Neural cell (in vitro differentiated cells): ENCODE results near the gene PTCH2. TPM values are rescaled to one million over a fixed set of nuclear protein-coding genes. Genes with fewer than 3 reads are reported as not detected.

Experiments
- H2AFZ ChIP-seq: fragments of 200-600, 300-800 bp; sonication (generic), shearing (Covaris generic); 2 replicates; pipeline ENCODE4 v1.6.0; 2014; ENCODE audit warnings: low read depth, mild to moderate bottlenecking, antibody characterized with exemption, low read length, moderate library complexity
- H3F3A ChIP-seq: fragments of 200-600 bp; shearing (Covaris generic); 2 replicates; pipeline ENCODE4 v1.6.1; 2016; ENCODE audit warnings: mild to moderate bottlenecking, moderate library complexity, mixed read lengths, antibody characterized with exemption, low read length; ENCODE audit not compliant: insufficient read depth, poor library complexity, severe bottlenecking
- H3K27ac ChIP-seq: fragments of 200-600, 300-800 bp; sonication (generic), shearing (Covaris generic); 2 replicates; pipeline ENCODE4 v1.5.1; 2014; ENCODE audit warnings: mild to moderate bottlenecking, low read length, moderate library complexity
- H3K27me3 ChIP-seq: fragments of 300-800, 200-600 bp; sonication (generic), shearing (Covaris generic); 2 replicates; pipeline ENCODE4 v1.6.0; 2014; ENCODE audit warnings: mild to moderate bottlenecking, low read depth, low read length, moderate library complexity; ENCODE audit not compliant: insufficient read depth
- H3K36me3 ChIP-seq: fragments of 300-800, 200-600 bp; sonication (generic), shearing (Covaris generic); 2 replicates; pipeline ENCODE4 v1.5.1; 2014; ENCODE audit warnings: mild to moderate bottlenecking, antibody characterized with exemption, low read length, moderate library complexity; ENCODE audit not compliant: insufficient read depth
- H3K4me2 ChIP-seq: fragments of 300-800, 200-600 bp; sonication (generic), shearing (Covaris generic); 2 replicates; pipeline ENCODE4 v1.6.0; 2014; ENCODE audit warnings: mild to moderate bottlenecking, low read length
- H3K4me3 ChIP-seq: fragments of 300-800, 200-600 bp; sonication (generic), shearing (Covaris generic); 2 replicates; pipeline ENCODE4 v1.5.1; 2014; ENCODE audit warnings: mild to moderate bottlenecking, low read length, moderate library complexity
- H3K79me2 ChIP-seq: fragments of 200-600 bp; shearing (Covaris generic); replicated peaks from 2 replicates; pipeline ENCODE4 v1.6.0; 2014; ENCODE audit warnings: mild to moderate bottlenecking, low read length, moderate library complexity; ENCODE audit not compliant: insufficient read depth
- H3K9ac ChIP-seq: fragments of 300-800, 200-600 bp; sonication (generic), shearing (Covaris generic); 2 replicates; pipeline ENCODE4 v1.6.1; 2016; ENCODE audit warnings: mild to moderate bottlenecking, low read length, mixed read lengths
- H3K9me2 ChIP-seq: fragments of 200-600 bp; shearing (Covaris generic); 2 replicates; pipeline ENCODE4 v1.6.1; 2016; ENCODE audit warnings: mild to moderate bottlenecking, low read length, mixed read lengths; ENCODE audit not compliant: insufficient read depth
- H3K9me3 ChIP-seq: fragments of 200-600, 300-800 bp; sonication (generic), shearing (Covaris generic); 2 replicates; pipeline ENCODE4 v1.6.1; 2016; ENCODE audit warnings: mild to moderate bottlenecking, mixed run types, low read length, moderate library complexity, mixed read lengths
- H4K20me1 ChIP-seq: fragments of 200-600 bp; shearing (Covaris generic); 2 replicates; pipeline ENCODE4 v1.6.1; 2016; ENCODE audit warnings: mild to moderate bottlenecking, mixed run types; ENCODE audit not compliant: insufficient read depth
- EP300 ChIP-seq: fragments of 450-650 bp; conservative IDR thresholded peaks from 2 replicates; pipeline ENCODE4 v1.6.1; 2014; ENCODE audit warnings: antibody characterized with exemption, mild to moderate bottlenecking, moderate library complexity; ENCODE audit not compliant: poor library complexity, severe bottlenecking
- EZH2 ChIP-seq: fragments of 200-600, 300-800 bp; shearing (Covaris generic), sonication (generic); IDR thresholded peaks from 2 replicates; pipeline ENCODE4 v1.6.1; 2014; ENCODE audit warnings: antibody characterized with exemption, low read length, borderline replicate concordance, mild to moderate bottlenecking; ENCODE audit not compliant: insufficient read depth, poor library complexity, severe bottlenecking
- MXI1 ChIP-seq: fragments of 450-650 bp; conservative IDR thresholded peaks from 2 replicates; pipeline ENCODE4 v1.6.1; 2014; ENCODE audit warnings: antibody characterized with exemption, mild to moderate bottlenecking; ENCODE audit not compliant: poor library complexity, severe bottlenecking
- POLR2AphosphoS5 ChIP-seq: IDR thresholded peaks from 2 replicates; pipeline ENCODE4 v1.6.1; 2012
- RAD21 ChIP-seq: fragments of 450-650 bp; conservative IDR thresholded peaks from 2 replicates; pipeline ENCODE4 v1.6.1; 2014; ENCODE audit warnings: antibody characterized with exemption, mild to moderate bottlenecking, moderate library complexity
- SMC3 ChIP-seq: fragments of 450-650 bp; conservative IDR thresholded peaks from 2 replicates; pipeline ENCODE4 v1.6.1; 2014; ENCODE audit warnings: antibody characterized with exemption, mild to moderate bottlenecking, moderate library complexity; ENCODE audit not compliant: poor library complexity
- TAF1 ChIP-seq: IDR thresholded peaks from 2 replicates; pipeline ENCODE4 v1.6.1; 2012; ENCODE audit warnings: low read depth
- polyA plus RNA-seq: library from polyadenylated mRNA; depleted of rRNA; stranded (reverse); fragments of >200 nt; gene quantifications from 2 replicates; pipeline ENCODE4 v1.2.3, GENCODE V29; 2014
- TF ChIP-seq, protein P1 (sequence below): IDR thresholded peaks from 2 replicates; pipeline ENCODE4 v1.6.1; 2012; ENCODE audit warnings: borderline replicate concordance
- TF ChIP-seq, protein P2 (sequence below): fragments of 450-650 bp; IDR thresholded peaks from 2 replicates; pipeline ENCODE4 v1.5.1; 2014; ENCODE audit warnings: antibody characterized with exemption, mild to moderate bottlenecking, moderate library complexity; ENCODE audit not compliant: poor library complexity, severe bottlenecking

The PTCH2 gene
- polyA plus RNA-seq, 1 donor from 2014 or later = 1.3 TPM

DNA sequence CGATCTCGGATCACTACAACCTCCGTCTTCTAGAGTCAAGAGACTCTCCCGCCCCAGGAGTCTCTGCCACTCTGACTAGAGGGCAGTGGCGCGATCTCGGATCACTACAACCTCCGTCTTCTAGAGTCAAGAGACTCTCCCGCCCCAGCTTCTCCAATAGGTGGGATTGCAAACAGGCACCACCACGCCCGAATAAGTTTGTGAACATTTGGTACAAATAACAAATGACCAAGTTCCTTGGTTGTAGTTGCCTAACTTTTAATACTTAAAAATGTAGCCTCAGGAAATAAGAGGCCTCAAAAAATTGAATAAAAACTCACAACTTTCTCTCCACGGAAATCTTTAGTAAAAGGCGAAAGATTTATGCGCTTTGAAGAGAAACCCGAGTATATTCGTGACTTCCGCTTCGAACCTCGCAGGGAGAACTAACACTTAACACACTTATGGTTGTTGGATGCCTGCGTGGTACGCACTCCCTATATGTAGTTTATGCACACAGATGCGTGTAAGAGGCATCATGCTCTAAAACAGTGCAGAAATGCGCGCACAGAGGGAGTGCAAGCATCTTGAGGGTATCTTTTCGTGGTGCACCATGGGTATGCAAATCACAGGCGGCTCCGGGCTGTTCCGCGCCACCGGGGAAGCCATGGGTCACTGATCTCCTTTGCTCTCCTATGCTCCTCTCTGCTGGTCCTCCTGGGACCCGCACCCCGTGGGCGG, 23.3 kb downstream of the PTCH2 start:
- H3K4me2 ChIP-seq = no peak overlapping the region
- H2AFZ ChIP-seq = no peak overlapping the region
- no peak overlapping the region for H3K27ac ChIP-seq
- H3K9ac ChIP-seq = no peak overlapping the region
- H3F3A ChIP-seq = no peaks in the 10 kb centered on the region
- no peak overlapping the region for H3K4me3 ChIP-seq
- peaks cover 2% of the 10 kb centered on the region for H3K9me3 ChIP-seq
- TF ChIP-seq EZH2 (no peak), POLR2AphosphoS5 (no peak)
- H3K27me3 ChIP-seq = peaks cover 15% of the 10 kb centered on the region
- H3K9me2 ChIP-seq = no peaks in the 10 kb centered on the region
- no peaks in the 10 kb centered on the region for H4K20me1 ChIP-seq
- H3K79me2 ChIP-seq = no peaks in the 10 kb centered on the region
- no peaks in the 10 kb centered on the region for H3K36me3 ChIP-seq

DNA sequence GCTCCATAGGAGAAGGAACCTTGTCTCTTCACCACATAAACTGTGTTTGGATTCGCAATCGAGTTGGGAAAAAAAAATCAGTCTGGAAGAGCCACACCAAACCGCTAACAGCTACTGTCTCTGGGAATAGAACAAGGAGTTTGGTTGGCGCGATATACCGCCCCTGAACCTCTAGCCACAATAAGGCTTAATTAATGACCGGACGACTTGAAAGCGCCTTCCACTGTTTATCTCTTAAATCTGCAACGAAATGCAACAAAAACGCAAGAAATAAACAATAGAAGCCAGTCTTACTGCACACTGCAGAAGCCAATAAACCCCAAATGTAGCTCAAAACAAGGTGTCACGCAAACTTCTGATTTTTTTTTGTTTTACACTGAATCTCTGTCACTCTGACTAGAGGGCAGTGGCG, 23.9 kb downstream of the PTCH2 start:
- no peaks in the 10 kb centered on the region for H4K20me1 ChIP-seq
- no peak overlapping the region for H2AFZ ChIP-seq

More for the DNA sequence above, 23.9 kb downstream of the PTCH2 start:
- H3K4me3 ChIP-seq = no peak overlapping the region
- no peaks in the 10 kb centered on the region for H3K79me2 ChIP-seq
- H3K27ac ChIP-seq = no peak overlapping the region
- peaks cover 2% of the 10 kb centered on the region for H3K9me3 ChIP-seq
- H3K36me3 ChIP-seq = no peaks in the 10 kb centered on the region
- H3K27me3 ChIP-seq = peaks cover 15% of the 10 kb centered on the region
- TF ChIP-seq POLR2AphosphoS5 = no peak
- no peak for TF ChIP-seq SMC3
- TF ChIP-seq EZH2 = no peak
- TF ChIP-seq EP300 = no peak
- no peak for TF ChIP-seq TAF1
- TF ChIP-seq, protein P1, sequence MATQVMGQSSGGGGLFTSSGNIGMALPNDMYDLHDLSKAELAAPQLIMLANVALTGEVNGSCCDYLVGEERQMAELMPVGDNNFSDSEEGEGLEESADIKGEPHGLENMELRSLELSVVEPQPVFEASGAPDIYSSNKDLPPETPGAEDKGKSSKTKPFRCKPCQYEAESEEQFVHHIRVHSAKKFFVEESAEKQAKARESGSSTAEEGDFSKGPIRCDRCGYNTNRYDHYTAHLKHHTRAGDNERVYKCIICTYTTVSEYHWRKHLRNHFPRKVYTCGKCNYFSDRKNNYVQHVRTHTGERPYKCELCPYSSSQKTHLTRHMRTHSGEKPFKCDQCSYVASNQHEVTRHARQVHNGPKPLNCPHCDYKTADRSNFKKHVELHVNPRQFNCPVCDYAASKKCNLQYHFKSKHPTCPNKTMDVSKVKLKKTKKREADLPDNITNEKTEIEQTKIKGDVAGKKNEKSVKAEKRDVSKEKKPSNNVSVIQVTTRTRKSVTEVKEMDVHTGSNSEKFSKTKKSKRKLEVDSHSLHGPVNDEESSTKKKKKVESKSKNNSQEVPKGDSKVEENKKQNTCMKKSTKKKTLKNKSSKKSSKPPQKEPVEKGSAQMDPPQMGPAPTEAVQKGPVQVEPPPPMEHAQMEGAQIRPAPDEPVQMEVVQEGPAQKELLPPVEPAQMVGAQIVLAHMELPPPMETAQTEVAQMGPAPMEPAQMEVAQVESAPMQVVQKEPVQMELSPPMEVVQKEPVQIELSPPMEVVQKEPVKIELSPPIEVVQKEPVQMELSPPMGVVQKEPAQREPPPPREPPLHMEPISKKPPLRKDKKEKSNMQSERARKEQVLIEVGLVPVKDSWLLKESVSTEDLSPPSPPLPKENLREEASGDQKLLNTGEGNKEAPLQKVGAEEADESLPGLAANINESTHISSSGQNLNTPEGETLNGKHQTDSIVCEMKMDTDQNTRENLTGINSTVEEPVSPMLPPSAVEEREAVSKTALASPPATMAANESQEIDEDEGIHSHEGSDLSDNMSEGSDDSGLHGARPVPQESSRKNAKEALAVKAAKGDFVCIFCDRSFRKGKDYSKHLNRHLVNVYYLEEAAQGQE = no peak
- TF ChIP-seq, protein P2, sequence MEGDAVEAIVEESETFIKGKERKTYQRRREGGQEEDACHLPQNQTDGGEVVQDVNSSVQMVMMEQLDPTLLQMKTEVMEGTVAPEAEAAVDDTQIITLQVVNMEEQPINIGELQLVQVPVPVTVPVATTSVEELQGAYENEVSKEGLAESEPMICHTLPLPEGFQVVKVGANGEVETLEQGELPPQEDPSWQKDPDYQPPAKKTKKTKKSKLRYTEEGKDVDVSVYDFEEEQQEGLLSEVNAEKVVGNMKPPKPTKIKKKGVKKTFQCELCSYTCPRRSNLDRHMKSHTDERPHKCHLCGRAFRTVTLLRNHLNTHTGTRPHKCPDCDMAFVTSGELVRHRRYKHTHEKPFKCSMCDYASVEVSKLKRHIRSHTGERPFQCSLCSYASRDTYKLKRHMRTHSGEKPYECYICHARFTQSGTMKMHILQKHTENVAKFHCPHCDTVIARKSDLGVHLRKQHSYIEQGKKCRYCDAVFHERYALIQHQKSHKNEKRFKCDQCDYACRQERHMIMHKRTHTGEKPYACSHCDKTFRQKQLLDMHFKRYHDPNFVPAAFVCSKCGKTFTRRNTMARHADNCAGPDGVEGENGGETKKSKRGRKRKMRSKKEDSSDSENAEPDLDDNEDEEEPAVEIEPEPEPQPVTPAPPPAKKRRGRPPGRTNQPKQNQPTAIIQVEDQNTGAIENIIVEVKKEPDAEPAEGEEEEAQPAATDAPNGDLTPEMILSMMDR = no peak
- TF ChIP-seq RAD21 = no peak
- TF ChIP-seq MXI1 = no peak
- H3K9me2 ChIP-seq = no peaks in the 10 kb centered on the region
- H3K9ac ChIP-seq = no peak overlapping the region
- no peak overlapping the region for H3K4me2 ChIP-seq
- no peaks in the 10 kb centered on the region for H3F3A ChIP-seq
